NCI-H2107 treated with DMSO at 0.1 percent for 48 hours (cell line): ENCODE data around the gene ACTRT2.

ENCODE experiments used
- DNase-seq: peaks from one replicate; lab custom pipeline; 2025; ENCODE audit not compliant: unreplicated experiment; lab: John Stamatoyannopoulos, UW

Gene ACTRT2

GRCh38 chr1:3067301-3067670, 46.0 kb downstream of the ACTRT2 start:
- no peak for DNase-seq

GRCh38 chr1:3067671-3068563, 46.6 kb downstream of the ACTRT2 start:
- no peak for DNase-seq

GRCh38 chr1:3068564-3069431, 47.5 kb downstream of the ACTRT2 start, which contains the start of gene PRDM16:
PRDM16 (plus strand) TSS chr1:3069203; CDS start chr1:3069260, 57 bp downstream.
- DNase-seq: no peak

GRCh38 chr1:3069491-3070308, 48.4 kb downstream of the ACTRT2 start:
- DNase-seq: no peak

GRCh38 chr1:3070309-3070643, 49.0 kb downstream of the ACTRT2 start:
- no peak for DNase-seq

GRCh38 chr1:3070644-3071564, 49.6 kb downstream of the ACTRT2 start:
- DNase-seq: no peak

- no peak for DNase-seq
Observed at GRCh38 chr1:3071565-3072390, 50.5 kb downstream of the ACTRT2 start.
